Stomach (tissue), 9 donors: ENCODE measurements around the gene MOB2. TPM values are rescaled to one million over a fixed set of nuclear protein-coding genes. Genes with fewer than 3 reads are reported as not detected.

Source experiments
- DNase-seq, 2 donors: peaks; one replicate each; pipeline versions ENCODE4 v3.0.0 to v3.0.0-alpha.2; 2013 to 2019
- H3K27ac ChIP-seq, 5 donors: fragments of 200-600 bp in 4 of 5; sonication (generic) in 4 of 5; one replicate each; pipeline ENCODE4 v1.5.1; 2013 to 2019; ENCODE audit warnings: mild to moderate bottlenecking in 1 of 5, moderate library complexity in 1 of 5
- H3K27me3 ChIP-seq, 3 donors: fragments of 200-600 bp; sonication (generic); one replicate each; pipeline ENCODE4 v1.5.1; 2017 to 2019; ENCODE audit warnings: mixed run types in 1 of 3
- H3K36me3 ChIP-seq, 4 donors: fragments of 200-600 bp; sonication (generic); 1 replicate in 3 of 4; 2 replicates in 1 of 4; pipeline ENCODE4 v1.5.1; 2016 to 2019
- H3K4me1 ChIP-seq, 4 donors: fragments of 200-600 bp; sonication (generic); one replicate each; pipeline ENCODE4 v1.5.1; 2016 to 2019
- H3K4me3 ChIP-seq, 4 donors: fragments of 200-600 bp; sonication (generic) in 3 of 4; one replicate each; pipeline ENCODE4 v1.5.1; 2016 to 2019; ENCODE audit warnings: mild to moderate bottlenecking in 1 of 4
- H3K9me3 ChIP-seq, 4 donors: fragments of 200-600 bp; sonication (generic); one replicate each; pipeline ENCODE4 v1.5.1; 2016 to 2019
- EP300 ChIP-seq: sonication (generic); formaldehyde crosslinking; IDR thresholded peaks from one replicate; pipeline ENCODE4 v1.6.1; 2017; ENCODE audit warnings: antibody characterized with exemption
- POLR2A ChIP-seq, 4 donors: fragments of 450-650 bp; IDR thresholded peaks; one replicate each; pipeline ENCODE4 v1.6.1; 2016; ENCODE audit warnings: antibody characterized with exemption in 4 of 4, control low read depth in 2 of 4, mild to moderate bottlenecking in 1 of 4, moderate library complexity in 1 of 4
- POLR2AphosphoS5 ChIP-seq, 3 donors: sonication (generic); formaldehyde crosslinking; IDR thresholded peaks; one replicate each; pipeline ENCODE4 v1.6.1; 2016; ENCODE audit warnings: antibody characterized with exemption in 3 of 3
- WGBS, 5 donors: extraction: QIAGEN DNeasy Blood & Tissue Kit in 3 of 5; methylation state at CpG; one replicate each; pipeline versions ENCODE4 v1.1.5 to v1.1.7; 2013 to 2018; 5-methylcytosine and 5-hydroxymethylcytosine counted together
- intact Hi-C: fragments of 100-400 bp; cut with DNase I; formaldehyde crosslinking; loops from one replicate; pipeline ENCODE4 v1.15.1; 2023; ENCODE audit warnings: low total_unique reads
- polyA plus RNA-seq, 3 donors: library from polyadenylated mRNA; stranded (reverse); fragments of 200-250 nt; gene quantifications; one replicate each; pipeline ENCODE4 v1.2.3, GENCODE V29; 2013
- total RNA-seq, 5 donors: library from RNA; depleted of rRNA; stranded (reverse); fragments of >200 nt; gene quantifications; one replicate each; pipeline versions ENCODE4 v1.1.0 to v1.2.3, GENCODE V29; 2014 to 2016
- TF ChIP-seq, protein P1 (sequence below), 7 experiments: fragments of 450-650 bp in 4 of 7; fragments of 200-600 bp in 3 of 7; sonication (generic) in 3 of 7; IDR thresholded peaks; one replicate each; pipeline ENCODE4 v1.5.1; 2016 to 2019; ENCODE audit warnings: antibody characterized with exemption in 7 of 7, control low read depth in 2 of 7, mild to moderate bottlenecking in 1 of 7
- donor health status: healthy with polysubstance abuse.
- donor health status: Bipolar disorder and iron deficiency.
- donor health status: healthy.

Gene MOB2
- total and polyA plus RNA-seq, 8 donors: 11.3 to 46.3 (median 27.3) TPM

DNA sequence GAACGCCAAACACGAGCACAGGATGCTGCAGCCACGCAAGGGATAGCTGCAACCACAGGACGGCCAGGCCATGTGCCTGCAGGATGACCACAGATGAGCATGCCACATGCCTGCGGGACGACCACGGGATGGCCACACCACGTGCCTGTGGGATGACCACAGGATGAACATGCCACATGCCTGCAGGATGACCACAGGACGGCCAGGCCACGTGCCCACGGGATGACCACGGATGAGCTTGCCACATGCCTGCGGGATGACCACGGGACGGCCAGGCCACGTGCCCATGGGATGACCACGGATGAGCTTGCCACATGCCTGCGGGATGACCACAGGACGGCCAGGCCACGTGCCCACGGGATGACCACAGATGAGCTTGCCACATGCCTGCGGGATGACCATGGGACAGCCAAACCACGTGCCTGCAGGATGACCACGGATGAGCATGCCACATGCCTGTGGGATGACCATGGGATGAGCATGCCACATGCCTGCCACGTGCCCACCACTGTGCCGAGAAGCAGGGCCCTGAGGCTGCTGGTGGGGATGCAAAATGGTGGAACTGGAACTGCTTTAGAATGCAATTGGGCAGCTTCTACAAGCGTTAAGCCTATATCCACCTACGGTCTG, 12.8 kb upstream of the MOB2 start:
- Histone ChIP-seq H3K4me1 (peaks cover 25 to 66% (median 44%) of the 10 kb centered on the region in 4 donors), H3K27me3 (no peaks in the 10 kb centered on the region), H3K36me3 (peaks cover 0 to 20% (median 17%) of the 10 kb centered on the region in 4 donors), H3K4me3 (no peak overlapping the region), H3K27ac (no peak overlapping the region), H3K9me3 (no peaks in the 10 kb centered on the region)
- TF ChIP-seq POLR2AphosphoS5 (IDR thresholded peaks at IDR 0.05): no peak
- TF ChIP-seq, protein P1, sequence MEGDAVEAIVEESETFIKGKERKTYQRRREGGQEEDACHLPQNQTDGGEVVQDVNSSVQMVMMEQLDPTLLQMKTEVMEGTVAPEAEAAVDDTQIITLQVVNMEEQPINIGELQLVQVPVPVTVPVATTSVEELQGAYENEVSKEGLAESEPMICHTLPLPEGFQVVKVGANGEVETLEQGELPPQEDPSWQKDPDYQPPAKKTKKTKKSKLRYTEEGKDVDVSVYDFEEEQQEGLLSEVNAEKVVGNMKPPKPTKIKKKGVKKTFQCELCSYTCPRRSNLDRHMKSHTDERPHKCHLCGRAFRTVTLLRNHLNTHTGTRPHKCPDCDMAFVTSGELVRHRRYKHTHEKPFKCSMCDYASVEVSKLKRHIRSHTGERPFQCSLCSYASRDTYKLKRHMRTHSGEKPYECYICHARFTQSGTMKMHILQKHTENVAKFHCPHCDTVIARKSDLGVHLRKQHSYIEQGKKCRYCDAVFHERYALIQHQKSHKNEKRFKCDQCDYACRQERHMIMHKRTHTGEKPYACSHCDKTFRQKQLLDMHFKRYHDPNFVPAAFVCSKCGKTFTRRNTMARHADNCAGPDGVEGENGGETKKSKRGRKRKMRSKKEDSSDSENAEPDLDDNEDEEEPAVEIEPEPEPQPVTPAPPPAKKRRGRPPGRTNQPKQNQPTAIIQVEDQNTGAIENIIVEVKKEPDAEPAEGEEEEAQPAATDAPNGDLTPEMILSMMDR (IDR thresholded peaks at IDR 0.05): no peak
- TF ChIP-seq EP300: no peak
- TF ChIP-seq POLR2A (IDR thresholded peaks at IDR 0.05): no peak
- DNase-seq: no peak
- intact Hi-C loops: no loop called here
- WGBS, 5 donors: 86 to 94% (median 91%) methylated on average over 17 to 28 of the region's 28 CpGs

DNA sequence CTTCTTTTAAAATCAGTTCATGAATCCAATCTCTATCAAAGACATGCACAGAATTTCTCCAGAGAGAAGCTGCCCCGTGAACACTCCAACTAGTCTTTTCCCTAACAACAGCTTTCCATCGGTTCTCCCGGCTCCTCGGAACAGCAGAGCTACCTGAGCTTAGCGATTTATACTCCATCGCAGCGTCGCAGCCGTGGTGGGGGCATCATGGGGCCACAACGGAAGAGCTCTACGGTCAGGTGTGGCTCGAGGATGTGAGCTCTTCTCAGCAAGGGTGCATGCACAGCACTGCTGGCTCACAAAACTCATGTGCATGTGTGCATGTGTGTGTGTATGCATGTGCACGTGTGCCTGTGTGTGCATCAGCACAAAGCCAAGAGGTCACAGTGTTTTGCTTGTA, 11.7 kb upstream of the MOB2 start:
- Histone ChIP-seq H3K27me3 (no peaks in the 10 kb centered on the region), H3K36me3 (peaks cover 0 to 20% (median 17%) of the 10 kb centered on the region in 4 donors), H3K4me1 (peaks cover 14 to 58% (median 37%) of the 10 kb centered on the region in 4 donors), H3K27ac (no peak overlapping the region), H3K9me3 (no peaks in the 10 kb centered on the region), H3K4me3 (no peak overlapping the region)
- intact Hi-C loops: no loop called here
- TF ChIP-seq POLR2A (IDR thresholded peaks at IDR 0.05) (no peak), POLR2AphosphoS5 (IDR thresholded peaks at IDR 0.05) (no peak), EP300 (no peak)
- TF ChIP-seq, protein P1 (IDR thresholded peaks at IDR 0.05): no peak
- DNase-seq: no peak
- WGBS, 5 donors: 91 to 97% (median 94%) methylated on average over 13 of the region's 13 CpGs

DNA sequence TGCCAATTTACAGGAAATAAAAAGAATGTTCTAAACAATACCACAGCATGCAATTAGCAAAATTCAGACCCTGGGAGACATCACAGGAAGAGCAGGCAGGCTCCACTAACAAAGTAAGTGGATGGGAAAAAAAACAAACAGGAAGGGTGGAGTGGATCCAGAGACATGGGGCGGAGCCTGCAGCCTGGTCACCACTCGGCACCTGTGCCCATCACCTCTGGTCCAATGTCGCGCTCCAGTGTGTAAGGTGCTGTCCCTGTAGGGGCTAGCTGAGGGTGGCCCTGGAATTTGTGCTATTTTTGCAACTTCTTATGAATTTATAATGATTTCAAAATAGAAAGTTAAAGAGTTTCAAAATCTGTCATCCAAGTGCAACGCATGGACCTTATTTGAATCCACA, 11.0 kb upstream of the MOB2 start:
- H3K9me3 ChIP-seq: no peaks in the 10 kb centered on the region
- no peak overlapping the region for H3K4me3 ChIP-seq
- no peak overlapping the region for H3K27ac ChIP-seq
- 82 to 87% (median 83%) methylated on average over 5 of the region's 5 CpGs for WGBS, 5 donors
- intact Hi-C loops: no loop called here
- TF ChIP-seq POLR2A (IDR thresholded peaks at IDR 0.05) (no peak), POLR2AphosphoS5 (IDR thresholded peaks at IDR 0.05) (no peak), EP300 (no peak)
- TF ChIP-seq, protein P1 (IDR thresholded peaks at IDR 0.05): no peak
- H3K4me1 ChIP-seq: peaks cover 8 to 58% (median 33%) of the 10 kb centered on the region in 4 donors
- peaks cover 0 to 20% (median 17%) of the 10 kb centered on the region in 4 donors for H3K36me3 ChIP-seq
- H3K27me3 ChIP-seq: no peaks in the 10 kb centered on the region
- DNase-seq: no peak

DNA sequence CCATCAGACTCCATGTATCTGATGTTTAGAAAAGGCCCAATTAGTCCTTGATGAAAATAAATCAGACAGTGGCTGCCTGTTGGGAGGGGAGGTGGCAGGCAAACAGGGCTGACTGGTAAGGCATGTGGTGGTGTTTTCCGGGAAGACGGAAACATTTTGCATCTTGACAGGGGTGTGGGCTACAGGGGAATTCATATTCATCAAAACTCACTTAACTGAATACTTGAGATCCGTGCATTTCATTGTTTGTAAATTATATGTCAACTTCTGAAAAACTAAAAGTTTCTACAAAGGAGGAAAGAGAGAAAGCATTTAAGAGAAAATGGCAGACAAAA, 10.1 kb upstream of the MOB2 start:
- Histone ChIP-seq H3K4me1 (peaks cover 6 to 54% (median 30%) of the 10 kb centered on the region in 4 donors), H3K27me3 (no peaks in the 10 kb centered on the region), H3K9me3 (no peaks in the 10 kb centered on the region), H3K4me3 (no peak overlapping the region), H3K27ac (no peak overlapping the region), H3K36me3 (peaks cover 0 to 20% (median 17%) of the 10 kb centered on the region in 4 donors)
- intact Hi-C loops: no loop called here
- TF ChIP-seq POLR2A (IDR thresholded peaks at IDR 0.05): no peak
- TF ChIP-seq EP300: no peak
- TF ChIP-seq, protein P1 (IDR thresholded peaks at IDR 0.05): no peak
- TF ChIP-seq POLR2AphosphoS5 (IDR thresholded peaks at IDR 0.05): no peak
- no peak for DNase-seq
- 69 to 84% (median 73%) methylated on average over 3 of the region's 3 CpGs for WGBS, 5 donors
